ENCODE data around the gene DHRS7C.

The DHRS7C gene

DNA sequence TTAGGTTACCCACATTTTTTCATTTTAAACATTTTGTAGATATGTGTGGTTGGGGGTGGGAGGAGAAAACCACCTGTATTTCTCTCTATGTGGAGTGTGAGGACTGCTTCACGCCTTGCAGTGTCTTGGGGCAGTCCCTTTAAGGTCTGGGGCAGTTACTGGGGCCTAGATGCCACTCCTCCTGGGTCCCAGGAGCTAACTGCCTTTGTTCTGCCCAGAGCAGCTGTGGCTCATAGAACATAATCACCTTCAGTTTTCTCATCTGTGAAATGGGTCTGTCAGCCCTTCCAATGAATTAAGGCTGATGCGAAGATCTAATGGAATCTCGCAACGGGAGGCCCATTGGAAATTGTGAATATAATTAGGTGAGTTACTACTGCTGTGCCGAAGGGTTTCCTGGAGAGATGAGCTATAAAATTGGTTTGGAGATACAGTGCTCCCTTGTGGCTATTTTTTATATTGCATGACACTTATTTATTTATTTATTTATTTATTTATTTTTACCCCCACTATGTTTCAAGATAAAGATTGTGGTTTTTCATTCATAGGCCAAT is 22.9 kb downstream of the DHRS7C start:
- Histone ChIP-seq H4K91ac (ENCODE audit: low read depth, low read length, poor library complexity) (no peak overlapping the region), H2AFZ (ENCODE audit: low read length) (no peak overlapping the region), H3K27ac (replicated peaks; ENCODE audit: low read length) (no peak overlapping the region), H3K4me1 (ENCODE audit: control insufficient read depth in 2 of 2, insufficient read depth in 1 of 2, low read depth in 1 of 2, low read length in 2 of 2) (no peaks in the 10 kb centered on the region), H2AK5ac (ENCODE audit: low read depth, low read length) (no peak overlapping the region), H2BK120ac (ENCODE audit: low read depth, low read length) (no peak overlapping the region), H3K18ac (ENCODE audit: low read length) (no peak overlapping the region), H2BK12ac (ENCODE audit: low read length) (no peak overlapping the region), H2BK15ac (ENCODE audit: low read length) (no peak overlapping the region), H3K14ac (ENCODE audit: low read length) (no peak overlapping the region), H3K4ac (ENCODE audit: low read length) (no peak overlapping the region), H3K27me3 (ENCODE audit: control insufficient read depth in 3 of 3, insufficient read depth in 3 of 3, low read depth in 1 of 3, low read length in 3 of 3) (no peaks in the 10 kb centered on the region), H3K4me3 (ENCODE audit: low read length in 2 of 2) (no peak overlapping the region), H3K4me2 (ENCODE audit: insufficient read depth, low read length, poor library complexity, severe bottlenecking) (no peak overlapping the region), H3K79me1 (ENCODE audit: low read depth, low read length) (no peaks in the 10 kb centered on the region), H4K8ac (ENCODE audit: low read depth, low read length) (no peak overlapping the region), H2BK5ac (ENCODE audit: low read length) (no peak overlapping the region), H3K9me3 (replicated peaks in 1 of 2; ENCODE audit: control insufficient read depth in 2 of 2, insufficient read depth in 1 of 2, low read depth in 1 of 2, low read length in 2 of 2) (no peaks in the 10 kb centered on the region), H3K23ac (ENCODE audit: low read depth, low read length, poor library complexity) (no peak overlapping the region), H3K9ac (ENCODE audit: low read depth, low read length, poor library complexity) (no peak overlapping the region), H3K36me3 (replicated peaks in 1 of 2; ENCODE audit: control insufficient read depth in 2 of 2, insufficient read depth in 2 of 2, low read length in 2 of 2) (no peaks in the 10 kb centered on the region)
- no CpG with 5 or more reads among the region's 5 CpGs for WGBS, 2 donors (ENCODE audit: extremely low coverage in 2 of 2, insufficient read length in 2 of 2, insufficient replicate concordance in 1 of 2)
- peak; percentile 15 for DNase-seq (ENCODE audit: low spot score)

DNA sequence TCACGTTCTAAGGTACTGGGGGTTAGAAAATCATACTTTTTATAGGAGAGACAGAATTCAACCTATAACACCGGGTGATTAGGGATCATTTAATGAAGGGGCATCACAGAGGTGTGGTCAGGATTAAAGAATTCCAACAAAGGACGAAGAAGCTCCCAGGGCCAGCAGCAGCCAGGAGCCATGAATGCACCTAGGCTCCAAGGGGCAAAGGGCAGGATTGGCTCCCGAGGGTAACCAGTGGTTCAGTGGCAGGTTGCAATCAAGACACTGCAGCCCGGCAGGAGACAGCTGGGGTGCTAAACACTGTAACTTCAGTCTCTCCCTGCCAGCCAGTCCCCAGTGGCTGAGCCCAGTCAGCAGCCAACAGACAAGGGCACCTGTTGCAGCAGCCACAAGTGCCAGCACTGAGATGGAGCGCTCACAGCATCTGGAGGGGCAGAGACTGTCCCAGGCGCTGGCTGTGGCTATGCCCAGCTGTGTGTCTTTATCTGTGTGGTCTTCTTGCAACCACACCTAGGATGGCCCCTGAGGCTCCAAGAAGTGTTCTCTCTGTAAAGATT is 23.9 kb downstream of the DHRS7C start:
- Histone ChIP-seq H3K4me2 (ENCODE audit: insufficient read depth, low read length, poor library complexity, severe bottlenecking) (no peak overlapping the region), H3K27me3 (ENCODE audit: control insufficient read depth in 3 of 3, insufficient read depth in 3 of 3, low read depth in 1 of 3, low read length in 3 of 3) (no peaks in the 10 kb centered on the region), H3K4me3 (ENCODE audit: low read length in 2 of 2) (no peak overlapping the region), H4K8ac (ENCODE audit: low read depth, low read length) (no peak overlapping the region), H3K4me1 (ENCODE audit: control insufficient read depth in 2 of 2, insufficient read depth in 1 of 2, low read depth in 1 of 2, low read length in 2 of 2) (no peaks in the 10 kb centered on the region), H3K9me3 (replicated peaks in 1 of 2; ENCODE audit: control insufficient read depth in 2 of 2, insufficient read depth in 1 of 2, low read depth in 1 of 2, low read length in 2 of 2) (no peaks in the 10 kb centered on the region), H3K23ac (ENCODE audit: low read depth, low read length, poor library complexity) (no peak overlapping the region), H3K18ac (ENCODE audit: low read length) (no peak overlapping the region), H2BK5ac (ENCODE audit: low read length) (no peak overlapping the region), H4K91ac (ENCODE audit: low read depth, low read length, poor library complexity) (no peak overlapping the region), H2BK120ac (ENCODE audit: low read depth, low read length) (no peak overlapping the region), H3K4ac (ENCODE audit: low read length) (no peak overlapping the region), H3K79me1 (ENCODE audit: low read depth, low read length) (no peaks in the 10 kb centered on the region), H2BK12ac (ENCODE audit: low read length) (no peak overlapping the region), H3K9ac (ENCODE audit: low read depth, low read length, poor library complexity) (no peak overlapping the region), H3K27ac (replicated peaks; ENCODE audit: low read length) (no peak overlapping the region), H3K14ac (ENCODE audit: low read length) (no peak overlapping the region), H2BK15ac (ENCODE audit: low read length) (no peak overlapping the region), H2AK5ac (ENCODE audit: low read depth, low read length) (no peak overlapping the region), H2AFZ (ENCODE audit: low read length) (no peak overlapping the region), H3K36me3 (replicated peaks in 1 of 2; ENCODE audit: control insufficient read depth in 2 of 2, insufficient read depth in 2 of 2, low read length in 2 of 2) (no peaks in the 10 kb centered on the region)
- no peak for DNase-seq (ENCODE audit: low spot score)
- no CpG with 5 or more reads among the region's 7 CpGs for WGBS, 2 donors (ENCODE audit: extremely low coverage in 2 of 2, insufficient read length in 2 of 2, insufficient replicate concordance in 1 of 2)

DNA sequence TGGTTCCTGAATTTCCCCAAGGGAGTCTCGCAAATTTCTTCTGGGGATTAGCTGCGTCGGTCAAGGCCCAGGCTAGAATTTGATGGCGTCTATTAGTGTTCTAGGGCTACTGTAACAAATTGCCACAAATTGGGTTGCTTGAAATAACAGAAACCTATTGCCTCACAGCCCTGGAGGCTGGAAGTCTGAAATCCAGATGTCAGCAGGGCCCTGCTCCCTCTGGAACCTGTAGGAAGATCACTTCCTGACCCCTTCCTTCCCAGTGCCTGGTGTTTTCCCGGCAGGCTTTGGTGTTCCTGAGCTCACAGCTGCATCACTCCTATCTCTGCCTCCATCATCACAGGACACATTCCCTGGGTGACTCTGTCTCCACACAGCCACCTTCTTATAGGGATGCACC is 24.4 kb downstream of the DHRS7C start:
- Histone ChIP-seq H2BK15ac (ENCODE audit: low read length) (no peak overlapping the region), H4K8ac (ENCODE audit: low read depth, low read length) (no peak overlapping the region), H3K27me3 (ENCODE audit: control insufficient read depth in 3 of 3, insufficient read depth in 3 of 3, low read depth in 1 of 3, low read length in 3 of 3) (no peaks in the 10 kb centered on the region), H3K4me1 (ENCODE audit: control insufficient read depth in 2 of 2, insufficient read depth in 1 of 2, low read depth in 1 of 2, low read length in 2 of 2) (no peaks in the 10 kb centered on the region), H3K9ac (ENCODE audit: low read depth, low read length, poor library complexity) (no peak overlapping the region), H3K4me3 (ENCODE audit: low read length in 2 of 2) (no peak overlapping the region), H3K18ac (ENCODE audit: low read length) (no peak overlapping the region), H3K79me1 (ENCODE audit: low read depth, low read length) (no peaks in the 10 kb centered on the region), H3K4ac (ENCODE audit: low read length) (no peak overlapping the region), H3K4me2 (ENCODE audit: insufficient read depth, low read length, poor library complexity, severe bottlenecking) (no peak overlapping the region), H2BK12ac (ENCODE audit: low read length) (no peak overlapping the region), H3K14ac (ENCODE audit: low read length) (no peak overlapping the region), H3K23ac (ENCODE audit: low read depth, low read length, poor library complexity) (no peak overlapping the region), H2AK5ac (ENCODE audit: low read depth, low read length) (no peak overlapping the region), H2BK120ac (ENCODE audit: low read depth, low read length) (no peak overlapping the region), H2BK5ac (ENCODE audit: low read length) (no peak overlapping the region), H3K9me3 (replicated peaks in 1 of 2; ENCODE audit: control insufficient read depth in 2 of 2, insufficient read depth in 1 of 2, low read depth in 1 of 2, low read length in 2 of 2) (no peaks in the 10 kb centered on the region), H3K27ac (replicated peaks; ENCODE audit: low read length) (no peak overlapping the region), H3K36me3 (replicated peaks in 1 of 2; ENCODE audit: control insufficient read depth in 2 of 2, insufficient read depth in 2 of 2, low read length in 2 of 2) (no peaks in the 10 kb centered on the region), H2AFZ (ENCODE audit: low read length) (no peak overlapping the region), H4K91ac (ENCODE audit: low read depth, low read length, poor library complexity) (no peak overlapping the region)
- no peak for DNase-seq (ENCODE audit: low spot score)
- WGBS, 2 donors (ENCODE audit: extremely low coverage in 2 of 2, insufficient read length in 2 of 2, insufficient replicate concordance in 1 of 2) = no CpG with 5 or more reads among the region's 5 CpGs

DNA sequence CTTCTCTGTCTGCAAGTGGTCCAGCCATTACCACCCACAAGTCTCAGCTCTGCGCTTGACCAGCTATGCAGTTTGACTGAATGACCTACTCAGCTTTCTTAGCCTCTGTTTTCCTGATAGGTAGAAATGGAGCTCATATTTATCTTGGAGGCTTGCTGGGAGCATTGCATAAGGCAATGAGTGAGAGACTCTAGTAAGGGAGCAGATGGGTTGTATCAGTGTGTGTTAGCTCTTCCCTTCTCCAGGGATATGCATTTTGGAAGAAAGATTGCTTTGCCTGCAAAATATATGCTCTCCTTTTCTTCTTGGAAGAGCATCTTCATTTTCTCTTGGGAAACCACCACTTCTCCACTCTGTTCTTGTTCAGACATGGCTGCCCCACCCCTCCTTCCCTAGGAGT is 26.1 kb downstream of the DHRS7C start:
- Histone ChIP-seq H3K4me1 (ENCODE audit: control insufficient read depth in 2 of 2, insufficient read depth in 1 of 2, low read depth in 1 of 2, low read length in 2 of 2) (no peaks in the 10 kb centered on the region), H3K4ac (ENCODE audit: low read length) (no peak overlapping the region), H3K18ac (ENCODE audit: low read length) (no peak overlapping the region), H3K9ac (ENCODE audit: low read depth, low read length, poor library complexity) (no peak overlapping the region), H2AK5ac (ENCODE audit: low read depth, low read length) (no peak overlapping the region), H3K14ac (ENCODE audit: low read length) (no peak overlapping the region), H2BK12ac (ENCODE audit: low read length) (no peak overlapping the region), H4K8ac (ENCODE audit: low read depth, low read length) (no peak overlapping the region), H3K4me2 (ENCODE audit: insufficient read depth, low read length, poor library complexity, severe bottlenecking) (no peak overlapping the region), H3K27me3 (ENCODE audit: control insufficient read depth in 3 of 3, insufficient read depth in 3 of 3, low read depth in 1 of 3, low read length in 3 of 3) (no peaks in the 10 kb centered on the region), H3K36me3 (replicated peaks in 1 of 2; ENCODE audit: control insufficient read depth in 2 of 2, insufficient read depth in 2 of 2, low read length in 2 of 2) (no peaks in the 10 kb centered on the region), H3K9me3 (replicated peaks in 1 of 2; ENCODE audit: control insufficient read depth in 2 of 2, insufficient read depth in 1 of 2, low read depth in 1 of 2, low read length in 2 of 2) (no peaks in the 10 kb centered on the region), H3K27ac (replicated peaks; ENCODE audit: low read length) (no peak overlapping the region), H2AFZ (ENCODE audit: low read length) (no peak overlapping the region), H3K23ac (ENCODE audit: low read depth, low read length, poor library complexity) (no peak overlapping the region), H2BK120ac (ENCODE audit: low read depth, low read length) (no peak overlapping the region), H3K79me1 (ENCODE audit: low read depth, low read length) (no peaks in the 10 kb centered on the region), H2BK15ac (ENCODE audit: low read length) (no peak overlapping the region), H2BK5ac (ENCODE audit: low read length) (no peak overlapping the region), H4K91ac (ENCODE audit: low read depth, low read length, poor library complexity) (no peak overlapping the region), H3K4me3 (ENCODE audit: low read length in 2 of 2) (no peak overlapping the region)
- no peak for DNase-seq (ENCODE audit: low spot score)
- no CpG with 5 or more reads among the region's 1 CpG for WGBS, 2 donors (ENCODE audit: extremely low coverage in 2 of 2, insufficient read length in 2 of 2, insufficient replicate concordance in 1 of 2)

Measured in neuronal stem cell (in vitro differentiated cells).